ENCODE results near the gene FAM114A1.

- TF ChIP-seq GATA2 (IDR thresholded peaks at IDR 0.05; ENCODE audit: low read depth, low read length) (no peak), GATA3 (IDR thresholded peaks at IDR 0.05; ENCODE audit: low read depth, low read length) (no peak)
These were observed 84.0 kb downstream of the FAM114A1 start for GRCh38 chr4:38951598-38951997.
